GM12878 (cell line): ENCODE results near the gene ZNF264. TPM values are rescaled to one million over a fixed set of nuclear protein-coding genes. Genes with fewer than 3 reads are reported as not detected.

ENCODE experiments used
- CBX5 ChIP-seq: sonication (generic); IDR thresholded peaks from 2 replicates; pipeline ENCODE4 v1.6.1; 2016; ENCODE audit warnings: low read depth, moderate library complexity, mild to moderate bottlenecking, inconsistent platforms
- CHD1 ChIP-seq: IDR thresholded peaks from 2 replicates; pipeline ENCODE4 v1.6.1; 2012; ENCODE audit warnings: low read depth, low read length, improper control_type of control experiment
- EGR1 ChIP-seq, 2 experiments: IDR thresholded peaks; 1 replicate in 1 of 2; 2 replicates in 1 of 2; pipeline ENCODE4 v1.6.1; 2011 to 2012; ENCODE audit warnings: low read depth in 2 of 2, low read length in 2 of 2, borderline replicate concordance in 1 of 2, mild to moderate bottlenecking in 1 of 2, moderate library complexity in 1 of 2
- FOXM1 ChIP-seq: IDR thresholded peaks from 2 replicates; pipeline ENCODE4 v1.6.1; 2012; ENCODE audit warnings: low read depth, mild to moderate bottlenecking, inconsistent platforms, low read length, moderate library complexity
- KLF5 ChIP-seq: fragments of 450-650 bp; IDR thresholded peaks from 2 replicates; pipeline ENCODE4 v1.6.1; 2014; ENCODE audit warnings: mild to moderate bottlenecking; ENCODE audit not compliant: partially characterized antibody
- MTA3 ChIP-seq: IDR thresholded peaks from 2 replicates; pipeline ENCODE4 v1.6.1; 2012; ENCODE audit warnings: low read length, inconsistent platforms, borderline replicate concordance
- MXI1 ChIP-seq: fragments of 150-350 bp; IDR thresholded peaks from 2 replicates; pipeline ENCODE4 v1.6.1; 2011; ENCODE audit warnings: low read depth, mild to moderate bottlenecking, inconsistent platforms, low read length, improper control_type of control experiment
- MYB ChIP-seq: fragments of 150-350 bp; IDR thresholded peaks from 2 replicates; pipeline ENCODE4 v1.6.1; 2014; ENCODE audit warnings: mild to moderate bottlenecking, low read depth, low read length, borderline replicate concordance
- NFXL1 ChIP-seq: fragments of 450-650 bp; IDR thresholded peaks from 2 replicates; pipeline ENCODE4 v1.6.1; 2017; ENCODE audit warnings: antibody characterized with exemption, mild to moderate bottlenecking, borderline replicate concordance
- NFYB ChIP-seq: IDR thresholded peaks from 2 replicates; pipeline ENCODE4 v1.6.1; 2011; ENCODE audit warnings: low read depth, mild to moderate bottlenecking, low read length, improper control_type of control experiment, moderate library complexity; ENCODE audit not compliant: insufficient read depth
- NR2F1 ChIP-seq: fragments of 450-650 bp; conservative IDR thresholded peaks from 2 replicates; pipeline ENCODE4 v1.6.1; 2017; ENCODE audit warnings: mild to moderate bottlenecking
- PAX8 ChIP-seq: fragments of 450-650 bp; IDR thresholded peaks from 2 replicates; pipeline ENCODE4 v1.6.1; 2017; ENCODE audit warnings: mild to moderate bottlenecking, moderate library complexity
- PML ChIP-seq: IDR thresholded peaks from 2 replicates; pipeline ENCODE4 v1.6.1; 2012; ENCODE audit warnings: low read length, inconsistent platforms
- ZNF207 ChIP-seq: fragments of 450-650 bp; IDR thresholded peaks from 2 replicates; pipeline ENCODE4 v1.6.1; 2014; ENCODE audit warnings: antibody characterized with exemption, mild to moderate bottlenecking, borderline replicate concordance
- ZNF274 ChIP-seq: IDR thresholded peaks from one replicate; pipeline ENCODE4 v1.8.0; 2011; ENCODE audit not compliant: insufficient read length, insufficient read depth
- ZSCAN29 ChIP-seq: fragments of 450-650 bp; IDR thresholded peaks from 2 replicates; pipeline ENCODE4 v1.6.1; 2017; ENCODE audit warnings: mild to moderate bottlenecking, moderate library complexity
- polyA plus RNA-seq, 11 experiments: library from polyadenylated mRNA; depleted of rRNA in 4 of 11; unstranded in 6 of 11; stranded (reverse) in 5 of 11; fragments of >200 nt; fragmentation: Nextera tagmentation in 4 of 11; fragmentation: Illumina TruSeq in 1 of 11; extraction: Ambion mirVana in 4 of 11; extraction: Trizol in 1 of 11; gene quantifications; 1 replicate in 1 of 11; 2 replicates in 10 of 11; pipeline versions ENCODE4 v1.2.1 to v1.2.3, GENCODE V29; 2011 to 2016; ENCODE audit warnings: inconsistent platforms in 2 of 11, missing spikeins in 2 of 11, low read depth in 1 of 11
- total RNA-seq, 4 experiments: library from RNA; depleted of rRNA in 3 of 4; stranded (reverse); fragments of >200 nt in 3 of 4; fragmentation: Illumina TruSeq in 1 of 4; extraction: Trizol in 1 of 4; gene quantifications; 2 replicates each; pipeline versions ENCODE4 v1.2.1 to v1.2.3, GENCODE V29; 2013 to 2021
- TF ChIP-seq, protein P1 (sequence below): fragments of 450-650 bp; formaldehyde crosslinking; IDR thresholded peaks from 2 replicates; pipeline ENCODE4 v1.4.0; 2020; ENCODE audit warnings: mild to moderate bottlenecking, moderate library complexity
- TF ChIP-seq, protein P2 (sequence below): fragments of 450-650 bp; formaldehyde crosslinking; IDR thresholded peaks from 2 replicates; pipeline ENCODE4 v1.5.0; 2022; ENCODE audit warnings: mild to moderate bottlenecking, missing genetic modification characterization
- TF ChIP-seq, protein P3 (sequence below): fragments of 450-650 bp; IDR thresholded peaks from 2 replicates; pipeline ENCODE4 v1.6.1; 2017; ENCODE audit warnings: mild to moderate bottlenecking, moderate library complexity

ZNF264 gene
- total and polyA plus RNA-seq, 10 of the 15 experiments (the other 5 are each of a cell fraction or from before 2014, with no cell fraction given) = 0.76 to 22.9 (median 9.4) TPM

DNA sequence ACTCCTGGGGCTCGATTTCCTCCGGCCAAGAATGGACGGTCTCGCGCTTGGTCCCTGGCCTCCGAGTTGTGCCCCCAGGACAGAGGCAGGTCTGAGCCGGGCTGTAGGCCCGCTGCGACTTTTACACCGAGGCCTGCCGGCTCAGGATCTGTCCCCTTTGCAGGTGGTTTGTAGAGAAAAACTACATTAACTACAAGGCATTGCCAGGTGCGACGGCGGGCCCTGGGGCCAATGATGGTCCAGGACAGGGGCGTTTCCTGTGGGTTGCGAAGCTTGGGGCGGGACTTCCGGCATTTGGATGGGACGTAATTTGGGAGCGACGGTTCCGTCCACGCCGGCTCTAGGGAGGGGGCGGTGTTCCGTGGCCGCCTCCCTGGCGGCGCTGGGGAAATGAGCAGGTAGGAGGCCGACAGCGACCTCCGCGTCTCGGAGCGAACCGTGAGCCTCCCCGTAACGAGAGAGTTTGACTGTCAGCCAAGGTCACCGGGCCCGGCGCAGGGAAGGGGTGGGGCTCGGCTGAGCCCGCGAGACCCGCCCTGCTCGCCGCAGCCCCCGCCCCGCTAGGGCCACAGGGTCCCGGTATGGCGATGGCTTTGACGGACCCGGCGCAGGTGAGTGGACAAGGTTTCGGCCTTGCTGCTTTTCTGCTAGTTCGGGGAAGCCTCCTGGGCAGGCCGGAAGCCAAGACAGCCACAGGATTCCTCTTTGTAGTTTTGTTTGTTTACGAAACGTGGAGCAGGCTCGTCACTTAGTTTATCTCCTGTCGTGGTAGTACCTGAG lies 49.2 kb downstream of the ZNF264 start, which contains the start of gene ZNF805 (continued):
- TF ChIP-seq NFYB (0 out of 2 replicates have a peak, but pooled peaks have one; percentile 48), NR2F1 (peak; percentile 55), ZNF207 (peak; percentile 78; the same call in 1 of the 2 replicates), MYB (no peak), CBX5 (no peak), PML (peak; percentile 62; the same call in 1 of the 2 replicates), MXI1 (peak; percentile 84), FOXM1 (no peak), PAX8 (no peak), KLF5 (peak; percentile 66), EGR1 (IDR thresholded peaks at IDR 0.05; ENCODE audit: borderline replicate concordance in 1 of 2, low read depth in 2 of 2, low read length in 2 of 2) (peak; percentile 11 to 77), MTA3 (no peak), ZSCAN29 (no peak), ZNF274 (no peak), CHD1 (no peak), NFXL1 (no peak)
- TF ChIP-seq, protein P1, sequence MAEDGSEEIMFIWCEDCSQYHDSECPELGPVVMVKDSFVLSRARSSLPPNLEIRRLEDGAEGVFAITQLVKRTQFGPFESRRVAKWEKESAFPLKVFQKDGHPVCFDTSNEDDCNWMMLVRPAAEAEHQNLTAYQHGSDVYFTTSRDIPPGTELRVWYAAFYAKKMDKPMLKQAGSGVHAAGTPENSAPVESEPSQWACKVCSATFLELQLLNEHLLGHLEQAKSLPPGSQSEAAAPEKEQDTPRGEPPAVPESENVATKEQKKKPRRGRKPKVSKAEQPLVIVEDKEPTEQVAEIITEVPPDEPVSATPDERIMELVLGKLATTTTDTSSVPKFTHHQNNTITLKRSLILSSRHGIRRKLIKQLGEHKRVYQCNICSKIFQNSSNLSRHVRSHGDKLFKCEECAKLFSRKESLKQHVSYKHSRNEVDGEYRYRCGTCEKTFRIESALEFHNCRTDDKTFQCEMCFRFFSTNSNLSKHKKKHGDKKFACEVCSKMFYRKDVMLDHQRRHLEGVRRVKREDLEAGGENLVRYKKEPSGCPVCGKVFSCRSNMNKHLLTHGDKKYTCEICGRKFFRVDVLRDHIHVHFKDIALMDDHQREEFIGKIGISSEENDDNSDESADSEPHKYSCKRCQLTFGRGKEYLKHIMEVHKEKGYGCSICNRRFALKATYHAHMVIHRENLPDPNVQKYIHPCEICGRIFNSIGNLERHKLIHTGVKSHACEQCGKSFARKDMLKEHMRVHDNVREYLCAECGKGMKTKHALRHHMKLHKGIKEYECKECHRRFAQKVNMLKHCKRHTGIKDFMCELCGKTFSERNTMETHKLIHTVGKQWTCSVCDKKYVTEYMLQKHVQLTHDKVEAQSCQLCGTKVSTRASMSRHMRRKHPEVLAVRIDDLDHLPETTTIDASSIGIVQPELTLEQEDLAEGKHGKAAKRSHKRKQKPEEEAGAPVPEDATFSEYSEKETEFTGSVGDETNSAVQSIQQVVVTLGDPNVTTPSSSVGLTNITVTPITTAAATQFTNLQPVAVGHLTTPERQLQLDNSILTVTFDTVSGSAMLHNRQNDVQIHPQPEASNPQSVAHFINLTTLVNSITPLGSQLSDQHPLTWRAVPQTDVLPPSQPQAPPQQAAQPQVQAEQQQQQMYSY = 0 out of 2 replicates have a peak, but pooled peaks have one; percentile 17
- TF ChIP-seq, protein P2, sequence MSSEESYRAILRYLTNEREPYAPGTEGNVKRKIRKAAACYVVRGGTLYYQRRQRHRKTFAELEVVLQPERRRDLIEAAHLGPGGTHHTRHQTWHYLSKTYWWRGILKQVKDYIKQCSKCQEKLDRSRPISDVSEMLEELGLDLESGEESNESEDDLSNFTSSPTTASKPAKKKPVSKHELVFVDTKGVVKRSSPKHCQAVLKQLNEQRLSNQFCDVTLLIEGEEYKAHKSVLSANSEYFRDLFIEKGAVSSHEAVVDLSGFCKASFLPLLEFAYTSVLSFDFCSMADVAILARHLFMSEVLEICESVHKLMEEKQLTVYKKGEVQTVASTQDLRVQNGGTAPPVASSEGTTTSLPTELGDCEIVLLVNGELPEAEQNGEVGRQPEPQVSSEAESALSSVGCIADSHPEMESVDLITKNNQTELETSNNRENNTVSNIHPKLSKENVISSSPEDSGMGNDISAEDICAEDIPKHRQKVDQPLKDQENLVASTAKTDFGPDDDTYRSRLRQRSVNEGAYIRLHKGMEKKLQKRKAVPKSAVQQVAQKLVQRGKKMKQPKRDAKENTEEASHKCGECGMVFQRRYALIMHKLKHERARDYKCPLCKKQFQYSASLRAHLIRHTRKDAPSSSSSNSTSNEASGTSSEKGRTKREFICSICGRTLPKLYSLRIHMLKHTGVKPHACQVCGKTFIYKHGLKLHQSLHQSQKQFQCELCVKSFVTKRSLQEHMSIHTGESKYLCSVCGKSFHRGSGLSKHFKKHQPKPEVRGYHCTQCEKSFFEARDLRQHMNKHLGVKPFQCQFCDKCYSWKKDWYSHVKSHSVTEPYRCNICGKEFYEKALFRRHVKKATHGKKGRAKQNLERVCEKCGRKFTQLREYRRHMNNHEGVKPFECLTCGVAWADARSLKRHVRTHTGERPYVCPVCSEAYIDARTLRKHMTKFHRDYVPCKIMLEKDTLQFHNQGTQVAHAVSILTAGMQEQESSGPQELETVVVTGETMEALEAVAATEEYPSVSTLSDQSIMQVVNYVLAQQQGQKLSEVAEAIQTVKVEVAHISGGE = no peak
- TF ChIP-seq, protein P3, sequence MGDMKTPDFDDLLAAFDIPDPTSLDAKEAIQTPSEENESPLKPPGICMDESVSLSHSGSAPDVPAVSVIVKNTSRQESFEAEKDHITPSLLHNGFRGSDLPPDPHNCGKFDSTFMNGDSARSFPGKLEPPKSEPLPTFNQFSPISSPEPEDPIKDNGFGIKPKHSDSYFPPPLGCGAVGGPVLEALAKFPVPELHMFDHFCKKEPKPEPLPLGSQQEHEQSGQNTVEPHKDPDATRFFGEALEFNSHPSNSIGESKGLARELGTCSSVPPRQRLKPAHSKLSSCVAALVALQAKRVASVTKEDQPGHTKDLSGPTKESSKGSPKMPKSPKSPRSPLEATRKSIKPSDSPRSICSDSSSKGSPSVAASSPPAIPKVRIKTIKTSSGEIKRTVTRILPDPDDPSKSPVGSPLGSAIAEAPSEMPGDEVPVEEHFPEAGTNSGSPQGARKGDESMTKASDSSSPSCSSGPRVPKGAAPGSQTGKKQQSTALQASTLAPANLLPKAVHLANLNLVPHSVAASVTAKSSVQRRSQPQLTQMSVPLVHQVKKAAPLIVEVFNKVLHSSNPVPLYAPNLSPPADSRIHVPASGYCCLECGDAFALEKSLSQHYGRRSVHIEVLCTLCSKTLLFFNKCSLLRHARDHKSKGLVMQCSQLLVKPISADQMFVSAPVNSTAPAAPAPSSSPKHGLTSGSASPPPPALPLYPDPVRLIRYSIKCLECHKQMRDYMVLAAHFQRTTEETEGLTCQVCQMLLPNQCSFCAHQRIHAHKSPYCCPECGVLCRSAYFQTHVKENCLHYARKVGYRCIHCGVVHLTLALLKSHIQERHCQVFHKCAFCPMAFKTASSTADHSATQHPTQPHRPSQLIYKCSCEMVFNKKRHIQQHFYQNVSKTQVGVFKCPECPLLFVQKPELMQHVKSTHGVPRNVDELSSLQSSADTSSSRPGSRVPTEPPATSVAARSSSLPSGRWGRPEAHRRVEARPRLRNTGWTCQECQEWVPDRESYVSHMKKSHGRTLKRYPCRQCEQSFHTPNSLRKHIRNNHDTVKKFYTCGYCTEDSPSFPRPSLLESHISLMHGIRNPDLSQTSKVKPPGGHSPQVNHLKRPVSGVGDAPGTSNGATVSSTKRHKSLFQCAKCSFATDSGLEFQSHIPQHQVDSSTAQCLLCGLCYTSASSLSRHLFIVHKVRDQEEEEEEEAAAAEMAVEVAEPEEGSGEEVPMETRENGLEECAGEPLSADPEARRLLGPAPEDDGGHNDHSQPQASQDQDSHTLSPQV = no peak
